HG03280 (cell line): ENCODE data around the gene MTCL1.

Experiments
- ATAC-seq: cut with Tn5 transposase; IDR thresholded peaks from one replicate; pipeline ENCODE4 v1.9.1; 2021; ENCODE audit warnings: mild to moderate bottlenecking, moderate library complexity; ENCODE audit not compliant: unreplicated experiment

The MTCL1 gene

DNA sequence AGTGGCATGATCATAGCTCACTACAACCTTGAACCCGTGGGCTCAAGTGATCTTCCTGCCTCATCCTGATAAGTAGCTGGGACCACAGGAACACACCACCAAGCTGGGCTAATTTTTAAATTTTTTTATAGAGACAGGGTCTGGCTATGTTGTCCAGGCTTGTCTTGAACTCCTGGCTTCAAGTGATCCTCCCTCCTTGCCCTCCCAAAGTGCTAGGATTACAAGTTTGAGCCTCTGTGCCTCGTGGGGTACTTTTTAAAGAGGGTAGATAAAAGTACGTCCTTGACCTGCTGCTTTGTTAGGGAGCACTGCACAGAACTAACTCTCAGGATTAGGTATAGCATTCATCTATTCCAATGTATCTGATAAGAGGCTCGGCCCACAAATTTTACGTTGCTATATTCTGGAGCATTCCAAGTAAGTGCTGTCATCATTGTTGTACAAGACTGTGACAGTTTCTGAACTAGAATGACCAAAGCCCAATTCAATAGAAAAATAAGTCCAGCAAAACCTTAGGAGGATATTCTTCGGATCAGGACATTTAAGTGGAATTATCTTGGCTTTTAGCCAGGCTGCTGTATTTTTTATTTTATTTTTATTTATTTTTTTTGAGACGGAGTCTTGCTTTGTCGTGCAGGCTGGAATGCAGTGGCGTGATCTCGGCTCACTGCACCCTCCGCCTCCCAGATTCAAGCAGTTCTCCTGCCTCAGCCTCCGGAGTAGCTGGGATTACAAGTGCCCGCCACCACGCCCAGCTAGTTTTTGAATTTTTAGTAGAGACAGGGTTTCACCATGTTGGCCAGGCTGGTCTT is 4.1 kb downstream of the MTCL1 start:
- no peak for ATAC-seq

DNA sequence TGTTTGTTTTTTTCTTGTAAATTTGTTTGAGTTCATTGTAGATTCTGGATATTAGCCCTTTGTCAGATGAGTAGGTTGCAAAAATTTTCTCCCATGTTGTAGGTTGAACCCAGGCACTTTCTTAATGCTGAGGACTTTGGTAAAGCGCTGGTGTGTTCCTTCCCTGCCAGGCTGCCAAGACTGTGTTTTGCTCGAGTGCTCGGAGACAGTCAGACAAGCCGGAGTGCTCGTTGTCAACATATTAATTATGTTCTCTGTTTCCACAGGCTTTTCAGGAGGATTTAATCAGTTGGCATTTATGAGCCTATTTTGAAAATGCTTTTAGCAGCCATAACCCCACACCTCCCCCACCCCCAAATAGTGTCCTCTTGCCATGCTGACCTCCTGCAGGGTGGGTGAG is 6.4 kb downstream of the MTCL1 start:
- no peak for ATAC-seq

DNA sequence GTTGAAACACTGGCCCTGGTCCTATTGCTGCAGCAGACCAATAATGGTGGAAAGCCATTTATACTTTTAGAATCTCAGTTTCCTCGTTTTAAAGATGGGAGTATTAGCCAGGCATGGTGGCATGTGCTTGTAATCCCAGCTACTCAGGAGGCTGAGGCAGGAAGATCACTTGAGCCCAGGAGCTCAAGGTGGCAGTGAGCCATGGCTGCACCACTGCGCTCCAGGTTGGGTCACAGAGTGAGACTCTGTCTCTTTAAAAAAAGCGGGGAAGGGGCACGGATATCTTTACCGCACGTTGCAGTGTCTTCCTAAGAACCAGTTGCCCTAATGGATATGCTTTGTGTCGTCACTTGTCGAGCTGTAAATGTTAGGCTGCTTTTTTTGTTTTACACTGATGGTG is 8.3 kb downstream of the MTCL1 start:
- no peak for ATAC-seq

DNA sequence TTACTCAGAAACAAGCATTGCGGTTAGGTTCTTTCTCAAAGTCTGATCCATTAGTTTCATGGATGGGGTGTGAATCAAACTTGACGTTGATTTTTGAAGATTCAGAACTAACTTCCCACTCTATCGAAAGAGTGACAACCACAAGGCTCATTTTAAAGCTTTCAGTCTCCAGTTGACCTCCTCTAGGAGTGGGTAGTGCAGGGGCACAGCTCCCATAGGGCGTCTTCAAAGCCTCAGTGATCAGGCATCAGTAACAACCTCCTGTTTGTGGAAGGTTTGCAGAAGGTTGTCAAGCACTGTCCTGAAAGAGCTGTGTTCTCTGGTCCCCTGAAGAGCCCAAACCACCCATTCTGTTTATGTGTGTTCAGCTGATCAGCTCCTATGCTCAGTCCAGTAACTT is 10.2 kb downstream of the MTCL1 start:
- no peak for ATAC-seq

DNA sequence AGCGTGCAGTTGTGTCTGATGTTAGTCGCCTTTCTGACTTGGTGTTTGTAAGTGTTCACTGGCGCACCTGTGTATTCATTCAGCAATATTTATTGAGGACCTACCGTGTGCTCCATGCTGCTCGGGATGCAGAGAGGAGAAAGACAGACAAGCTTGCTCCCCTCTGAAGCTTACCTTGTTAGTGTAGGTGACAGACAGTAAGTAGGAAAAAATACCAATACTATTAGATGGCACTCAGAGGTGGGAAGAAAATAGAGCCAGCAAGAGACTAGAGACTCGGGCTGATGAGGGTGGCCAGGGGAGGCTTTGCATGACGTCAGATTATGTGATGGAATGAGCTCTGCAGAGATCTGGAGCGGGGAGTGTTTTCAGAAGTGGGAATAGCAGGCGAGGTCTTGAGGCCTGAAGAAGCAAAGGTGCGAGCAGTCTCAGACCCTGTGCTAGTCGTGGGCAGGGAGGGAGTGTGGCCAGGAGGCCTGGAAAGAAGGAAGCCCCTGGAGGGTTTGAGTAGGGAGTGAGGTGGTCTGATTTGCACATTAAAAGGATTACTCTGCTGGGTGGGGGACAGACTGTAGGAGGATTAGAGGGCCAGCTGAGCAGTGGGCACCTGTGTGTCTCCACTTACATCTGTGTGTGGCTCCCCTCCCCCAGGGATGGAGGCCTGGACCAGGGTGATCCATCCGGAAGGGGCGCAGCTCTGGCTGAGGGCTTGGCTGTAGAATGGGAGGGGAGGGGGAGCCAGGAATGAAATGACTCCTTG is 11.8 kb downstream of the MTCL1 start:
- ATAC-seq = no peak

DNA sequence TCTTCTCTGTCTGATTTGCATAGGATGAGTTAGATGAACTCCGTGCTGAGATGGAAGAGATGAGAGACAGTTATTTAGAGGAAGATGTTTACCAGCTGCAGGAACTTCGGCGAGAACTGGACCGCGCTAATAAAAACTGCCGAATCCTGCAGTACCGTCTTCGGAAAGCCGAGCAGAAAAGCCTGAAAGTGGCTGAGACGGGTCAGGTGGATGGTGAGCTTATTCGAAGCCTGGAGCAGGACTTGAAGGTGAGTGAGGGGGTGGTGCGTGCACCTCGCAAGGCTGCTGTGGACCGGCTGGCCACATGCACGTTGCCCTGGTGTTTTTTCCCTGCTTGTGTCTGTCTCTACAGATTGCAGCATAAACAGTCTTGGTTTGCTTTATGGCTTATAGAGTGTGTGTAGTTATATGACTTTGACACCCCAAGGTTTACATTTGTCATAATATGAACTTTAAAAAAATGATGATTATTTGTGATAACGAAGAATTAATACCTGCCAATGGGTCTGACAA is 13.1 kb downstream of the MTCL1 start:
- ATAC-seq = no peak

DNA sequence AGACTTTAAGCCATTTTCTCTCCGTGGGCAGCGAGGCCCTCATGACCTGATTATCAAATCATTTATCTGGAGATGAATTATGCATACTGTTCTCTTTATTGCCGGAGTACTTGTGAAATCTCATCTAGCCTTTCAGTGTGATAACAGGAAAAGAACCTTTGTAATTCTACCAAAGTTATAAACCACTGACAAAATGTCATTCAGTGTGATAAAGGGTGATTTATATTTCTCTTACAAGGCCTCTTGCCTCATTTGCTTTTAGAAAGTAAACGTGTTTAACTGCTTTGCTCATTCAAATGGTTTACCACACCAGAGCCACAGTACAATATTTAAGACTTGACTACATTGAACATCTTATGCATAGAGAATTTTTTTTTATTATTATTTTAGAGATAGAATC is 13.8 kb downstream of the MTCL1 start:
- ATAC-seq = no peak

DNA sequence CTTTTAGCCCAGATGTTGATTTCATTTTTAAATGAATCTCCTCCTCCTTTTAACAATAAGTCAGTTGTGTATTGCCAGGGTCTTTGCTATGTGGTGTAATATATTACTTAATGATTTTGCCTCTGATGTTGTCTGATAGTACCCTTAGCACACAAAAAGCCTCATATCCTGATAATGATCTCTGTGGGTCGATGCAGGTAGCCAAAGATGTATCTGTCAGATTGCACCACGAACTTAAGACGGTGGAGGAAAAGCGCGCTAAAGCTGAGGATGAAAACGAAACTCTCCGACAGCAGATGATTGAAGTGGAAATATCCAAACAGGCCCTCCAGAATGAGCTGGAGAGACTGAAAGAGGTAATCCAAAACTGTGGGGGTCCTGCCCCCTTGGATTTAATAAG is 14.8 kb downstream of the MTCL1 start:
- ATAC-seq = no peak

DNA sequence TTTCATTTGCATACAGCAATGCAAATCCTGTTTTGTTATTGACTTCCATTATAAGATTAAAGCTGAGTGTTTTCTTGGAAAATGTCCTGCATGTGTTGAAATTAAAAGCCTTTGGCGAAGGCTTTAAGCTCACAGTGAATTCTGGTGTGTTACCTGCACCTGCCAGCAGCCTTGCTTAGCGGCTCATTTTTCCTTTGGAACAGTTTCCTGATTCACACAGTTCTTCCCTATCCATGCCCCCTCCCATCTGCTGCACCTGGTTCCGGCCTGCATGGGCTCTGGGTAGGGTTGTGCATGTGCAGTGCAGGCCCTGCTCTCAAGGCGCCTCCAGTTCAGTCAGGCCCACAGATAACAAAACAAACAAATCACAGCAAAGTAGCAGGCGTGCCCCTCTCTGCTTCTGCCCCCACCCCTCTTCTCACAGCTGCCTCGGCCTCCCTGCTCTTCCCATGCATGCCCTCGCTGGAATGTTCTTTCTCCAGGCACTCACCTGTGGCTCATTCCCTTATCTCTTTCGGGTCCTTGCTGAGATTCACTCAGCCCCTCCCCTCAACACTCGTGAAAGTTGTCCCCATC is 15.8 kb downstream of the MTCL1 start:
- no peak for ATAC-seq

DNA sequence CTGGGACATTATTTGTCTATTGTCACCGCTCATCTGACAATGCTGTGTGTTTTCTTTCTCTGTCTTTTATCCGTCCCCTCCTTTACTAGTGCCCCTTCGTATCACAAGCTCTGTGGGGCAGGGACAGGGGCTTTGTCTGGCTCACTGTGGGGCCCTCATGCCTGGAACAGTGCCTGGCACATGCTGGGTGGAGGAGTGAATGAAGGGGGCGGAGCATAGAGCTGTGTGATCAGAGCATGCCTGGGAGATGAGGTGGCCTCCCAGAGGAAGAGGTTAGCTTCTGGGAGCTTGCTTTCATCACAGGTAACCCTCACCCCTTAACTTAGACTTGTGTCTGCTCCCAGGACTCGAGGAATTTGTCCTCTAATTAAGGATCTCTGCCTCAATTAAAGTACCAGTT is 16.4 kb downstream of the MTCL1 start:
- ATAC-seq = no peak

DNA sequence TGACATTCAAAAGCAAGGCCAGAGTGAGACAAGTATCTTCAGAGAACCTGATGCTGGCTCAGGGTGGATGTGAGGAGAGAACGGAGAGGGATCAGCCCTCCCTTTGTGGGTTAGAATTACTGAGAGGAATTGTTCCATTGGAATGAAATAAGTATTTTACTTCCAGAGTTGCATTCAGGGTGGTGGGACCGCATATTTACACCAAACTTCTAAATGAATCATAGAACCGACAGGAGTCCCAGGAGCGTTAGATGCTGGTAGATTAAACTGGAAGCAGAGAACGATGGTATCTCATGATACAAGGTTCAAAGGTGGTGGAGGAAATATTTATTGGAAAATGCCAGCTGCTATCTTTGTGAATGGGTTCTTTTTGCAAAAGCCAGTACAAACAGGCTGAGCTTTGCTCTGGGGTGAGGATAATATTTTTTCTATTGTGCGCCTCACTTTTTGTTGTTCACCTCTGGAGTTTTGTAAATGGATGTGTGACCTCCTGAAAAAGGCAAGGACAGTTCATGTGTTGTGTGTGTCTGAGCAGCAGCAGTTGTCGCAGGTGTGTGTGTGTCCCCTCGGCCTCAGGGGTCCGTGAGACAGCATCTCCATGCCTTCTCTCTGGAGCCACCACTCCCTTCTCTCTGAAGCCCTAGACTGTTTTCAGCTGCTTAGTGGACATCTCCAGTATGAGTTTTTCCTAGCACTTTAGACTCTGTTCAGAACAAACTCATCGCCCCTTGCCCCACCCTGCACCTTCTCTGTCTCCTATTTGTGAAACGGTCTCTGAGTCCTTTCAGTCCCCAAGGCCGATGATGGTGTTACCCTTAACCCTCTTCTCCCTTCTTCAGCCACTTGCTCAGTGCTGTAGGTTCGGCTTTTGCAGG is 17.8 kb downstream of the MTCL1 start:
- ATAC-seq = no peak

DNA sequence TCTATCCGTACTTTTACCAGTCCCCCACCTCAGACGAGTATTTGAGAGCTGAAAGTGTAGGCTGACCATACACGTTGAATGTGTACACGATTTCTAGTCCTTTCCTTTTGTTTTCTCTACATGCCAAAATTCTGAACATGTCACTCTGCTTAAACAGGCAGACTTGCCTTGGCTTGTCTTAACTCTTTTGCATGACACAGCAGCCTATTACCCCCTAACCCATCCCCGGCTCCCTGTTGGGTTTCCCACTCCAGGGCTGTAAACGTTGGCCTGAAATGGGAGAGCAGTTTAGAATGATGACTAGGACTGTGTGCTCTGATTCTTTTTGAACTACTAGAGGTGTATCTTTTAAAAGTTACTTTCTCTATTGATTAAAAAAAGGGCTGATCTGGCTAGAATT is 19.1 kb downstream of the MTCL1 start:
- no peak for ATAC-seq

DNA sequence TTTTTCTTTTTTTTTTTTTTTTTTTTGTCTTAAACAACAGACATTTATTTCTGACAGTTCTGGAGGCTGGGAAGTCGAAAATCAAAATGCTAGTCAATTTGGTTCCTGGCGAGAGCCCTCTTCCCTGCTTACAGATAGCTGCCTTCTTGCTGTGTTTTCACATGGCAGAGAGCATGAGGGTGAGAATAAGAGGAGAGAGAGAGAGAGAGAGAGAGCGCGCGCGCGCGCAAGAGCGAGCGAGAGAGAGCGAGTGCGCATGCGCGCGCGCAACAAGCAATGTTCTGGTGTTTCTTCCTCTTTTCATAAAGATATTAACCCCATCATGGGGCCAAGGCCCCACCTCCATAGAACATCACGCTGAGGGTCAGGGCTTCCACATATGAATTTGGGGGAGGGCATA is 20.9 kb downstream of the MTCL1 start:
- ATAC-seq = no peak

DNA sequence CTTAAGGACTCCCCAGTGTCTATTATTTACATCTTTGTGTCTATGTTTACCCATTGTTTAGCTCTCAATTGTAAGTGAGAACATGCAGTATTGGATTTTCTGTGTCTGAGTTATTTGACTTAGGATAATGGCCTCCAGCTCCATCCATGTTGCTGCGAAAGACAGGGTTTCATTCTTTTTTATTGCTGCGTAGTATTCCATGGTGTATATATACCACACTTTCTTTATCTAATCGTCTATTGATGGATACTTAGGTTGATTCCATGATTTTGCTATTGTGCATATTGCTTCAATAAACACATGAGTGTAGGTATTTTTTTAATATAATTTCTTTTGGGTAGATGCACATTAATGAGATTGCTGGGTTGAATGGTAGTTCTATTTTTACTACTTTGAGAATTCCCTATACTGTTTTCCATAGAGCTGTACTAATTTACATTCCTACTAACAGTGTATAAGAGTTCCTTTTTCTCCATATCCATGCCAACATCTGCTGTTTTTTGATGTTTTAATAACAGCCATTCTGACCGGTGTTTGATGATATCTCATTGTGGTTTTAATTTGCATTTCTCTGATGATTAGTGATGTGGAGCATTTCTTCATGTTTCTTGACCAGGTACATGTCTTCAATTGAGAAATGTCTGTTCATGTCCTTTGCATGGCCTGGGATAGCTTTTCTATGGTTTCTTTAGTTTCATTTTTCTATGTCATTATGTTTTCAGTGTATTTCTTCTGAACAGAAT is 21.8 kb downstream of the MTCL1 start:
- no peak for ATAC-seq

DNA sequence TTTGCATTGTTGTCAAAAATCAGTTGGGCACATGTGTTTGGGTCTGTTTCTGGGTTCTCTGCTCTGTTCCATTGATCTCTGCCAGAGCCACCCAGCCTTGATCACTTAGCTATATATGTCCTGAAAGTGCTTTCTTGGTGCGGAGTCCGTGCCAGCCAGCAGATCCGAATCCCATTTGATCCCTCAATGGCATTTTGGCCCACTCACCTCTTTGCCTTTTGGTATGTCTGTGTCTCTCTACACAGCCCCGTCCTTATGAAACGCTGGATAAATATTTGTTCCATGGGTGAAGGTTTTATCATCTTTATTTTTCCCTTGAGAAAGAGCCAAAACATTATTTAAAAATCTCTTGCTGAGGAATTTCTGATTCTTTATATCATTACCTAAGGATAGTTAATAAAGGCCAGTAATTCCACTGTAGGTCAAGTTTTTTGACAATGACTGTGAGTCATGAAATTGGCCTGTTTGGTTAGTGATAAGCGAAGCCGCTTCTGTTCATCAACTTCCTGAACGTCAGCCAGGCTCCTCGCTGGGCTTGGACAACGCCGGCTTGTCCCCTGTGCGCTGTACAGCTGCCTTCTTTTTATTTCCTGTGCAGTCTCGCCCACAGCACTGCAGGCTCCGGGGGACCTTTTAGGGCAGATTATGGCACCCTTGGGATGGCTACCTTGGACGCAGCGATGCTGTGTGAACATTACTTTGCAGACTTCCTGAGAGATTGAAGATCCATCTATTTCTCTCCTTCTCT is 24.9 kb downstream of the MTCL1 start:
- no peak for ATAC-seq

DNA sequence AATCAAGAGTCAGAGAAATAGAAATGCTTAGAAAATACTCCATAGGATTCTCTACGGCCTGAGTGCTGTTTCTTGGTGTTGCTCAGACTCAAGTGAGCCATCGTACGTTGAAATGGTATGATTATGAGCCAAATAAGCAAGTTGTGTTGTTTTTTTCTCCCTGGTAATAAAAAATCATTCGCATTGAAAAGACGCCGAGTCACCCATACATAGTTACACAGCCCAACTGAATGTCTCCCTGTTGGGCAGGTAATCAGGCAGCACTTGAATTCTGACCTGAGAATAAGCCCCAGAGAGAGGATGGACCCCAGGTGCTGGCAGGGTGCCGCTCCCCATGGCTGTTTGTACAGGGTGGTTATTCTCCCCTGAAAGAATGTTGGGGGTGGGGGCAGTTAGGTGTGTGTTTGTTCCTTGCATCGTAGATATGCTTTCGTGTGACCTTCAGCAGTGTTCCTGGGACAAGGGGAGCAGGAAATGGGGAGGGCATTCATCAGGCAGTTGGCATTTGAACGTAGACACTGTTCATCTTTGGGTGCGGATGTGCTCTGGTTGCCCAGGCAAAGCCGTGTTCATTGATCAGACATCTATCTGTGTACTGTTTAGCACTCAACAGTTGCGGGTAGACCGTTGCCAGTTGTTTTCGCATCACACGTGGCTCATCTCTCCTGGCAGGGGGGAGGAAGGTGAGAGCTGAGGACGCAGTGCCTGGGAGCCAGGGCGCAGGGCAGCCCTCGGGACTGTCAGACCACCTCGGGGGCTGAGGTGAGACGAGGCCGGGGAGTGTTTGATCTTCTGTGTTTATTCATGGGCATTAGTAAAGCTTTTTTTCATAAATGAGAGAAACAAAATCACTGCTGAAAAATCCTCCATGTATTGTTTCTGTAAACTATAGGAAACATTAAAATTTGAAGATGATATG is 27.3 kb downstream of the MTCL1 start:
- no peak for ATAC-seq

DNA sequence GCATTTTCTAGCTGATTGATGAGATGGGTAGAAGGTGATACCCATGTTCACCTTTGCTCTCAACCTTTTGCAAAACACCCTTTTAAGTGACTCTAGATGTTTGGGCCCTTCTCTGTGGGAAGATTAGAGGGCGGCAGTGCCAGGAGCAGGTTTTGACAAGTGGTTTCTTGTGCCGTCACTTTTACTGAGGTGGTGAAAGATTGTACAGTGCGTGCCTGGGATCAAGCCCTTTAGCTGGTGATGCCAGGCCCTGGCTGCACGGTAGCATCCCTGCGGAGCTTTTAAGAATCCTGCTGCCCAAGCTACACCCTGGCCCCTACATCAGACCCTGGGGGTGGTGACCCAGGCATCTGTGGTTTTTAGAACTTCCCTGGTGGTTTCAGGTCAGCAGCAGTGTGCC is 29.1 kb downstream of the MTCL1 start:
- no peak for ATAC-seq

DNA sequence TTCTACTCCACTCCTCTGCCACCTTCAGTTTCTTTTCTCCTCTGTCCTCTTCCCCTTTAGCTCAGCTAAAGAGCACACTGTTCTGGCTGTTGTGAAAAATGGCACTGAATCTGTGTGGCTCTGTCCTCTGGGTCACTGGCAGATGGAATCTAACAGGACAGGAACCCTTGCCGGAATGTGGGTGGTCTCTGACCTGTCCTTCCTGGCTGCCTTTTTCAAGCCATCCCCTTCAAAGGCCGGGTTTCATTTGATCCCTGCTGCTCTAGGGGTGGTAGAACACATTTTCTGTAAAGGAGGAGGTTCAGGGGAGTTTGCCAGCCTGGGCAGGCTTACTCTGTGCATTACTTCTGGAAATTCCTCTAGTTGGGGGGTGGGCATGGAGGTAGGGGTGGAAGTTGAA is 29.9 kb downstream of the MTCL1 start:
- no peak for ATAC-seq

DNA sequence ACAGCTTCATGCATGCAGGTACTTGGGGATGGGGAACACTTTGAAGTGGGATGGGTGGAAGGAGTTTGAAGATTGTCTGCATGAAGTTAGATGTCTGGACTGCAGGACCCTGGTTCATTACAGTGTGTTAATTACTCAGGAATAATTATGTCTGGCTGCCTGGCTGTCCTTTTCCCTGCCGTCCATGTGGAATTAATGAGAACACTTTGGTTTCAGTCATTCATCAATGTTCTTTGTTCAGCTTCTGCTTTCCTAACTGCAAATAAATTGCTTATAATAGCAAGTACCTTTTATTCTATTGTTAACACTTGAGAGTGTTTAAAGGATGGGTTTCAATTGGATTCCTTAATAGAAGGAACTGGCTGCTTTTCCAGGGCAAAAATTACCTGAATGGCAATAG is 35.8 kb downstream of the MTCL1 start:
- ATAC-seq = no peak
